ENCODE results near the gene SV2B.

DNA sequence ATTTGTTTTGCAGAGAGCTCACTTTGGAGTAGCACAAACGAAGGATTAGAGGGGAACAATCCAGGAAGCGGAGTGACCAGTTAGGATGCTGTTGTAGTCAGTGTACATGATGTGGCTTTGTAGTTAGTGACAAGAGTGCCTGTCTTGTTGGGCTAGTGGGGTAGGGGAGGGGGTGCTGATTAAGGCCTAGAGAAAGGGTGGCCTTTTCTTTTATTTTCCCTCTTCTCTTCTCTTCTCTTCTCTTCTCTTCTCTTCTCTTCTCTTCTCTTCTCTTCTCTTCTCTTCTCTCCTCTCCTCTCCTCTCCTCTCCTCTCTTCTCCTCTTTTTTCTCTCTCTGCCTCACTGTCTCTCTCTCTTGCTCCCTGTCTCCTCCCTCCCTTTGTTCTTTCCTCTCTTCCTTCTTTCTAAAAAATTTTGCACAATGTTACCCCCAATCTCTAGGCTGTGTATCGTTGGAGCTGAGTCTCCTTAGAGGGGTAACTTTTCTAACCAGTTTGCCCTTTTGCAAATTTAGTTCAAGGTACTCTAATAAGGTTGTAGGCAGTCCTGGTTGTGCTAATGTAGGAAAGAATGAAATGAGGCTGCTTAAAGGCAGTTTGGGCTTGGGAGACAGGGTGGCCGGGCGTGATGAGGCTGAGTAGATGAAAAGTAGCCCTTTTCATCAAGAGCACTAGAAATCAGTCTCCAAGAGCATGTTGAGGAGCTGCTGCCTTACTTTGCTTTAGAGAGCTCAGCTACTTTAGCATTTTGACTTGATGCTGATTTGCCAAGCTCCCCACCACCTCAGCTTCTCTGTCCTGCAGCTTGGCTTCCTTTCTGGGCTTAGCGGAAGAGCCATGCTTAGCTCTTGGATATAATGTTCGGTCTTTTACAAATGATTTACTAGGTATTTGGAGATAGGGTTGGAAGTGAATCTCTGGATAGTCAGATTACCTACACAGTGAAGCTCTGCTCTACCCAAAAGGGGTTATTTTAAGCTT lies 58.6 kb downstream of the SV2B start:
- TF ChIP-seq, protein P1, sequence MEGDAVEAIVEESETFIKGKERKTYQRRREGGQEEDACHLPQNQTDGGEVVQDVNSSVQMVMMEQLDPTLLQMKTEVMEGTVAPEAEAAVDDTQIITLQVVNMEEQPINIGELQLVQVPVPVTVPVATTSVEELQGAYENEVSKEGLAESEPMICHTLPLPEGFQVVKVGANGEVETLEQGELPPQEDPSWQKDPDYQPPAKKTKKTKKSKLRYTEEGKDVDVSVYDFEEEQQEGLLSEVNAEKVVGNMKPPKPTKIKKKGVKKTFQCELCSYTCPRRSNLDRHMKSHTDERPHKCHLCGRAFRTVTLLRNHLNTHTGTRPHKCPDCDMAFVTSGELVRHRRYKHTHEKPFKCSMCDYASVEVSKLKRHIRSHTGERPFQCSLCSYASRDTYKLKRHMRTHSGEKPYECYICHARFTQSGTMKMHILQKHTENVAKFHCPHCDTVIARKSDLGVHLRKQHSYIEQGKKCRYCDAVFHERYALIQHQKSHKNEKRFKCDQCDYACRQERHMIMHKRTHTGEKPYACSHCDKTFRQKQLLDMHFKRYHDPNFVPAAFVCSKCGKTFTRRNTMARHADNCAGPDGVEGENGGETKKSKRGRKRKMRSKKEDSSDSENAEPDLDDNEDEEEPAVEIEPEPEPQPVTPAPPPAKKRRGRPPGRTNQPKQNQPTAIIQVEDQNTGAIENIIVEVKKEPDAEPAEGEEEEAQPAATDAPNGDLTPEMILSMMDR (optimal IDR thresholded peaks at IDR 0.05 in 1 of 3, IDR thresholded peaks at IDR 0.05 in 1 of 3, conservative IDR thresholded peaks at IDR 0.05 in 1 of 3; ENCODE audit: extremely low read depth in 1 of 3, insufficient read depth in 2 of 3, low read length in 3 of 3): no peak
- TF ChIP-seq EZH2 (IDR thresholded peaks at IDR 0.05; ENCODE audit: low read length): no peak
